ENCODE results near the gene SNRNP70.
"Not testable (repeated sequence)": the region's sequence is repeated elsewhere in the genome, so short reads cannot be mapped to it uniquely, and the experiment has no call there.

SNRNP70 gene

GRCh38 chr19:49145573-49146407, 60.5 kb downstream of the SNRNP70 start:
- no peaks in the 10 kb centered on the region for H3K79me2 ChIP-seq
- no peaks in the 10 kb centered on the region for H3K36me3 ChIP-seq (ENCODE audit: control insufficient read depth, insufficient read depth, low read length)
- peak overlapping the region; percentile 10 for H2AFZ ChIP-seq
- TF ChIP-seq, protein P1, sequence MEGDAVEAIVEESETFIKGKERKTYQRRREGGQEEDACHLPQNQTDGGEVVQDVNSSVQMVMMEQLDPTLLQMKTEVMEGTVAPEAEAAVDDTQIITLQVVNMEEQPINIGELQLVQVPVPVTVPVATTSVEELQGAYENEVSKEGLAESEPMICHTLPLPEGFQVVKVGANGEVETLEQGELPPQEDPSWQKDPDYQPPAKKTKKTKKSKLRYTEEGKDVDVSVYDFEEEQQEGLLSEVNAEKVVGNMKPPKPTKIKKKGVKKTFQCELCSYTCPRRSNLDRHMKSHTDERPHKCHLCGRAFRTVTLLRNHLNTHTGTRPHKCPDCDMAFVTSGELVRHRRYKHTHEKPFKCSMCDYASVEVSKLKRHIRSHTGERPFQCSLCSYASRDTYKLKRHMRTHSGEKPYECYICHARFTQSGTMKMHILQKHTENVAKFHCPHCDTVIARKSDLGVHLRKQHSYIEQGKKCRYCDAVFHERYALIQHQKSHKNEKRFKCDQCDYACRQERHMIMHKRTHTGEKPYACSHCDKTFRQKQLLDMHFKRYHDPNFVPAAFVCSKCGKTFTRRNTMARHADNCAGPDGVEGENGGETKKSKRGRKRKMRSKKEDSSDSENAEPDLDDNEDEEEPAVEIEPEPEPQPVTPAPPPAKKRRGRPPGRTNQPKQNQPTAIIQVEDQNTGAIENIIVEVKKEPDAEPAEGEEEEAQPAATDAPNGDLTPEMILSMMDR (IDR thresholded peaks at IDR 0.05) = peak; percentile 93
- H3K4me3 ChIP-seq (ENCODE audit: low read depth, low read length) = no peak overlapping the region
- H3K27me3 ChIP-seq (ENCODE audit: control insufficient read depth, insufficient read depth, low read length) = no peaks in the 10 kb centered on the region
- H3K4me1 ChIP-seq = peaks cover 6% of the 10 kb centered on the region
- no peak overlapping the region for H3K27ac ChIP-seq
- H3K9me3 ChIP-seq (ENCODE audit: control insufficient read depth, low read length) = no peaks in the 10 kb centered on the region
- H3K4me2 ChIP-seq (ENCODE audit: low read length) = peak overlapping the region; percentile 33
- no peak overlapping the region for H3K9ac ChIP-seq

- H3K9me3 ChIP-seq (ENCODE audit: control insufficient read depth, low read length); H3K9ac ChIP-seq; H3K27me3 ChIP-seq (ENCODE audit: control insufficient read depth, insufficient read depth, low read length); H3K4me1 ChIP-seq; H3K4me3 ChIP-seq (ENCODE audit: low read depth, low read length); H3K36me3 ChIP-seq (ENCODE audit: control insufficient read depth, insufficient read depth, low read length); H3K27ac ChIP-seq; H3K79me2 ChIP-seq: not testable (repeated sequence)
- peak overlapping the region; percentile 6 for H2AFZ ChIP-seq
- peak overlapping the region; percentile 33 for H3K4me2 ChIP-seq (ENCODE audit: low read length)
Observed at GRCh38 chr19:49146408-49146770, 61.1 kb downstream of the SNRNP70 start.

DNA sequence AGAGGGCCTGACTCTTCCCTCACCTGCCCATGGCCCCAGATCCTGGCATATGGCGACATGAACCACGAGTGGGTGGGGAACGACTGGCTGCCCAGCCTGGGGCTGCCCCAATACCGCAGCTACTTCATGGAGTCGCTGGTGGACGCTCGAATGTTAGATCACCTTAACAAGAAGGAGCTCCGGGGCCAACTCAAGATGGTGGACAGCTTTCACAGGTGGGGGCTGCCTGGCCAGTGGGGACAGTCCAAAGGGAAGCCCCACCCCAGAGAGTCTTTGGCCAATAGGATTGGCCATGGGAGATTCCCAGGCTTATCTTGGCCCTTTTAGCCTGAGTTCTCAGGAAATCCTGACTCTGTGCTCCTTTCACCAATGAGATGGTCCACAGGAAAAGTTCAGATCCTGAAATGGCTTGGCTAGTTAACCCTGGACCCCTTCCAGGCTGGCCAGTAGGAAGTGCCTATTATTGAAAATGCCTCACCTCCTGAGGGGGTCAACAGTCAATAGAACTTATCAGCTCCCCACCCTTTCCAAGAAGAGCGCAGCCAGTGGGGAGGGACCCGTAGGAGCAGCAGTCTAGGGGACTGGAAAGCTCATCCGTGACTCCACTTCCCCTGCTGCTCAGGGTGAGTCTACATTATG, 62.9 kb downstream of the SNRNP70 start:
- Histone ChIP-seq H3K4me2 (ENCODE audit: low read length) (peak overlapping the region; percentile 78), H3K27ac (peak overlapping the region; percentile 86), H3K36me3 (ENCODE audit: control insufficient read depth, insufficient read depth, low read length) (no peaks in the 10 kb centered on the region), H3K9me3 (ENCODE audit: control insufficient read depth, low read length) (no peaks in the 10 kb centered on the region), H3K4me1 (peaks cover 6% of the 10 kb centered on the region), H3K4me3 (ENCODE audit: low read depth, low read length) (peak overlapping the region; percentile 79), H2AFZ (peak overlapping the region; percentile 72), H3K9ac (no peak overlapping the region), H3K27me3 (ENCODE audit: control insufficient read depth, insufficient read depth, low read length) (no peaks in the 10 kb centered on the region), H3K79me2 (no peaks in the 10 kb centered on the region)
- TF ChIP-seq, protein P1 (IDR thresholded peaks at IDR 0.05) = no peak

- H3K36me3 ChIP-seq (ENCODE audit: control insufficient read depth, insufficient read depth, low read length) = no peaks in the 10 kb centered on the region
- H3K27ac ChIP-seq = peak overlapping the region; percentile 86
- H3K9me3 ChIP-seq (ENCODE audit: control insufficient read depth, low read length) = no peaks in the 10 kb centered on the region
- peak overlapping the region; percentile 85 for H2AFZ ChIP-seq
- no peaks in the 10 kb centered on the region for H3K79me2 ChIP-seq
- TF ChIP-seq, protein P1 (IDR thresholded peaks at IDR 0.05) = no peak
- no peaks in the 10 kb centered on the region for H3K27me3 ChIP-seq (ENCODE audit: control insufficient read depth, insufficient read depth, low read length)
- H3K4me3 ChIP-seq (ENCODE audit: low read depth, low read length) = peak overlapping the region; percentile 79
- no peak overlapping the region for H3K9ac ChIP-seq
- H3K4me2 ChIP-seq (ENCODE audit: low read length) = peak overlapping the region; percentile 78
- peaks cover 6% of the 10 kb centered on the region for H3K4me1 ChIP-seq
Observed at GRCh38 chr19:49148784-49149651, 63.8 kb downstream of the SNRNP70 start.

GRCh38 chr19:49149652-49150105, 64.4 kb downstream of the SNRNP70 start:
- TF ChIP-seq, protein P1 (IDR thresholded peaks at IDR 0.05) = no peak
- Histone ChIP-seq H3K9ac (peak overlapping the region; percentile 47), H3K4me2 (ENCODE audit: low read length) (peak overlapping the region; percentile 78), H3K27me3 (ENCODE audit: control insufficient read depth, insufficient read depth, low read length) (no peaks in the 10 kb centered on the region), H3K36me3 (ENCODE audit: control insufficient read depth, insufficient read depth, low read length) (no peaks in the 10 kb centered on the region), H3K4me1 (peaks cover 6% of the 10 kb centered on the region), H3K4me3 (ENCODE audit: low read depth, low read length) (peak overlapping the region; percentile 79), H3K9me3 (ENCODE audit: control insufficient read depth, low read length) (no peaks in the 10 kb centered on the region), H2AFZ (peak overlapping the region; percentile 85), H3K27ac (peak overlapping the region; percentile 86), H3K79me2 (no peaks in the 10 kb centered on the region)

Measured in parathyroid adenoma (tissue), 2 donors.